NB4 (cell line): Measurements from ENCODE around the gene CAPN12.
"Not testable (repeated sequence)": the region's sequence is repeated elsewhere in the genome, so short reads cannot be mapped to it uniquely, and the experiment has no call there.

ENCODE experiments used
- DNase-seq: peaks from one replicate; pipeline ENCODE4 v3.0.0; 2010; ENCODE audit warnings: low read depth
- H3K4me3 ChIP-seq: one replicate; pipeline ENCODE4 v1.5.1; 2011; ENCODE audit warnings: mild to moderate bottlenecking, low read depth, low read length, moderate library complexity
- MYC ChIP-seq: IDR thresholded peaks from 2 replicates; pipeline ENCODE4 v1.6.1; 2011; ENCODE audit warnings: low read depth, low read length
- POLR2A ChIP-seq: IDR thresholded peaks from 2 replicates; pipeline ENCODE4 v1.6.1; 2011; ENCODE audit warnings: mild to moderate bottlenecking; ENCODE audit not compliant: insufficient read length; ENCODE audit errors: extremely low read depth
- TF ChIP-seq, protein P1 (sequence below): IDR thresholded peaks from one replicate; pipeline ENCODE4 v1.5.1; 2012; ENCODE audit warnings: low read depth, low read length
- TF ChIP-seq, protein P2 (sequence below): IDR thresholded peaks from 2 replicates; pipeline ENCODE4 v1.6.1; 2011; ENCODE audit warnings: low read depth, low read length

CAPN12 gene, protein sequence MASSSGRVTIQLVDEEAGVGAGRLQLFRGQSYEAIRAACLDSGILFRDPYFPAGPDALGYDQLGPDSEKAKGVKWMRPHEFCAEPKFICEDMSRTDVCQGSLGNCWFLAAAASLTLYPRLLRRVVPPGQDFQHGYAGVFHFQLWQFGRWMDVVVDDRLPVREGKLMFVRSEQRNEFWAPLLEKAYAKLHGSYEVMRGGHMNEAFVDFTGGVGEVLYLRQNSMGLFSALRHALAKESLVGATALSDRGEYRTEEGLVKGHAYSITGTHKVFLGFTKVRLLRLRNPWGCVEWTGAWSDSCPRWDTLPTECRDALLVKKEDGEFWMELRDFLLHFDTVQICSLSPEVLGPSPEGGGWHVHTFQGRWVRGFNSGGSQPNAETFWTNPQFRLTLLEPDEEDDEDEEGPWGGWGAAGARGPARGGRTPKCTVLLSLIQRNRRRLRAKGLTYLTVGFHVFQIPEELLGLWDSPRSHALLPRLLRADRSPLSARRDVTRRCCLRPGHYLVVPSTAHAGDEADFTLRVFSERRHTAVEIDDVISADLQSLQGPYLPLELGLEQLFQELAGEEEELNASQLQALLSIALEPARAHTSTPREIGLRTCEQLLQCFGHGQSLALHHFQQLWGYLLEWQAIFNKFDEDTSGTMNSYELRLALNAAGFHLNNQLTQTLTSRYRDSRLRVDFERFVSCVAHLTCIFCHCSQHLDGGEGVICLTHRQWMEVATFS

DNA sequence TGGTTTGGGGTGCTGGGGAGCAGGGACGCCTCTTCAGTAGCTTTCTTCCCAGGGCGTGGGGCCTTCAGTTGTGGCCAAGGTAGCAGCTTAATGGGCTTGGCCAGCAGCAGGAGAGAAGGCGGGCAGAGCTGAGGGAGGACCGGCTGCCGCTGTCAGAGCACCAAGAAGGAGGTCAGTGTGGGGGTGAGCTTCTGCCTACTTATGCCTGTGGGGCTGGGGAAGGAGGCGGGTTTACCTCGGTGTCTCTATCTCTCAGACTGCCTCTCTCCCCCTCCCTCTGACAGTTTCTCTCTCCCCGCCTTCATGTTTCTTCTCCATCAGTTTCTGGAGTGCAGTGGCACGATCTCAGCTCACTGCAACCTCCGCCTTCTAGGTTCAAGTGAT, at the start of gene CAPN12:
Gene CAPN12, minus strand, starts transcription at position 177 of the 384 bp plus-strand sequence. CDS start 309 bp downstream, outside the sequence.
- no peak for DNase-seq
- H3K4me3 ChIP-seq = no peak within 1 kb of the TSS
- TF ChIP-seq, protein P1, sequence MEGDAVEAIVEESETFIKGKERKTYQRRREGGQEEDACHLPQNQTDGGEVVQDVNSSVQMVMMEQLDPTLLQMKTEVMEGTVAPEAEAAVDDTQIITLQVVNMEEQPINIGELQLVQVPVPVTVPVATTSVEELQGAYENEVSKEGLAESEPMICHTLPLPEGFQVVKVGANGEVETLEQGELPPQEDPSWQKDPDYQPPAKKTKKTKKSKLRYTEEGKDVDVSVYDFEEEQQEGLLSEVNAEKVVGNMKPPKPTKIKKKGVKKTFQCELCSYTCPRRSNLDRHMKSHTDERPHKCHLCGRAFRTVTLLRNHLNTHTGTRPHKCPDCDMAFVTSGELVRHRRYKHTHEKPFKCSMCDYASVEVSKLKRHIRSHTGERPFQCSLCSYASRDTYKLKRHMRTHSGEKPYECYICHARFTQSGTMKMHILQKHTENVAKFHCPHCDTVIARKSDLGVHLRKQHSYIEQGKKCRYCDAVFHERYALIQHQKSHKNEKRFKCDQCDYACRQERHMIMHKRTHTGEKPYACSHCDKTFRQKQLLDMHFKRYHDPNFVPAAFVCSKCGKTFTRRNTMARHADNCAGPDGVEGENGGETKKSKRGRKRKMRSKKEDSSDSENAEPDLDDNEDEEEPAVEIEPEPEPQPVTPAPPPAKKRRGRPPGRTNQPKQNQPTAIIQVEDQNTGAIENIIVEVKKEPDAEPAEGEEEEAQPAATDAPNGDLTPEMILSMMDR = no peak
- TF ChIP-seq MYC = no peak
- TF ChIP-seq POLR2A = no peak
- TF ChIP-seq, protein P2, sequence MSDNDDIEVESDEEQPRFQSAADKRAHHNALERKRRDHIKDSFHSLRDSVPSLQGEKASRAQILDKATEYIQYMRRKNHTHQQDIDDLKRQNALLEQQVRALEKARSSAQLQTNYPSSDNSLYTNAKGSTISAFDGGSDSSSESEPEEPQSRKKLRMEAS = no peak

DNA sequence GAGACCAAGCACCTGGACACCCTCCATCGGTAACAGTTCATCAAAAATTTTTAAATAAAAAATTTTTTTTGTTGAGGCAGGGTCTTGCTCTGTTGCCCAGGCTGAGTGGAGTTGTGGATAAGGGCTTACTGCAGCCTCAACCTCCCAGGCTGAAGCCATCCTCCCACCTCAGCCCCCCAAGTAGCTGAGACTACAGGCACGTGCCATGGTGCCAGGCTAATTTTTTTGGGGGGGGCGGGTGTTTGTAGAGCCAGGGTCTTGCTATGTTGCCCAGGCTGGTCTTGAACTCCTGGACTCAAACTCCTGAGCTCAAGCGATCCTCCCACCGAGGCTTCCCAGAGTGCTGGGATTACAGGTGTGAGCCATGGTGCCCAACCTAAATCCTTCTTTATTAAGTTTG, 49.4 kb upstream of the CAPN12 start:
- TF ChIP-seq, protein P2 = no peak
- TF ChIP-seq MYC (no peak), POLR2A (no peak)
- TF ChIP-seq, protein P1 = no peak
- DNase-seq = no peak
- no peak overlapping the region for H3K4me3 ChIP-seq

DNA sequence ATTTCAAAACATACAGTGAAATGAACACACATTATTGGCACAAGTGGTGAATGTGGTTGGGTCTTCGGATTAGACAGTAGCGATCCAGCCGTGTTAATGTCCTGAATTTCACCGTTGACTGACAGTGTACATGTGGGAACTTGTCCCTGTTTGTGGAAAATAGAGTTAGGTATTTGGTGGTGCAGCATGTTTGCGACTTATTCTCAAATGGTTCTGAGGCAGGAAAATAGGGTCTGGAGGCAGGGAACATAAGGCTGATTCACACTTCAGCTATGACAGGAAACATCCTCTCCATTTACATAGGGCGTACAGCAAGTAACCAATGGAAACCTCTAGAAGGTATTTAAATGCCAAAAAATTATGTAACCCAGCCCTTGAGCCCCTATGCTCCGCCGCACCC, 48.9 kb upstream of the CAPN12 start:
- TF ChIP-seq POLR2A (no peak), MYC (no peak)
- TF ChIP-seq, protein P1 = no peak
- TF ChIP-seq, protein P2 = no peak
- DNase-seq = no peak
- H3K4me3 ChIP-seq = no peak overlapping the region

DNA sequence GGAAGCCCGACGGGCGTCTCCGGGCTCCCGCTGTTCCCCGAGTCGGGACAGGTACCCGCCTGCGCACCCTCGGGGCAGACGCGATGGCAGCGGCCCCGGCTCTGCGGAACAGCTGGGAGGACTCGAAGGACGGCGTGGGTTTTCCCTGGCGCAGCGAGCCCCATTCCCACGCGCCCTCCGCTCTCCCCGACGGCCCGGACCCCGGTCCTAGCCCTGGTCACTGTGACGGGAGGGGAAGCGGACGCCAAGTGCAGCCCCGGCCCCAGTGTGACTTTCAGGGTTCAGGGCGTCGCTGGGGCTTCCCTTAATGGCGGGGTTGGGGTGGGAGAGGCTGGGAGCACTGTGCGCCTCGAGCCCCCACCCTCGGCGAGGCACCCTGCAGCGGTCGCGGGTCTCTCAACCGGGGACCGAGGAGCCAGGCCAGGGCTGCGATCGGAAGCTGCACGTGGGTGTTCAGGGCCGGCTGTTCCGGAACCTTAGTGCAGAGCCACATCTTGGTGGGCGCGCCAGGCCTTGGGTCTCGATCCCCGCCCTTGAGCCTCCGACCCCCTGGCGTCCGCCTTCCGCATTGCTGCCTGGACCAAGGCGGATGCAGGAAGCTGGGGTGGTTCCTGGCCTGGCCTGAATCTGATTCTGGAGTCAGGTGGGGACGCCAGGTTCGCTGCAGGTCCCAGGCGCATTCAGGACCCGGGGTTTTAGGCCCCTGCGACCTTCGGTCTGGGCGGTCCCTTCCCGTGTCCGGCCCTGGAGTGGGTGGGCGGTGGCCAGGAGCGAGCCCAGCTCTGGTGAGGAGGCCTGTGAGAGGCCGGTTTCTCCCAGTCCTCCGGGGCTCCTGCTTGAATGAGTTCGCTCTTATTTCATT, 48.2 kb upstream of the CAPN12 start:
- H3K4me3 ChIP-seq = no peak overlapping the region
- DNase-seq = no peak
- TF ChIP-seq, protein P2 = no peak
- no peak for TF ChIP-seq MYC
- TF ChIP-seq POLR2A = no peak
- TF ChIP-seq, protein P1 = no peak

DNA sequence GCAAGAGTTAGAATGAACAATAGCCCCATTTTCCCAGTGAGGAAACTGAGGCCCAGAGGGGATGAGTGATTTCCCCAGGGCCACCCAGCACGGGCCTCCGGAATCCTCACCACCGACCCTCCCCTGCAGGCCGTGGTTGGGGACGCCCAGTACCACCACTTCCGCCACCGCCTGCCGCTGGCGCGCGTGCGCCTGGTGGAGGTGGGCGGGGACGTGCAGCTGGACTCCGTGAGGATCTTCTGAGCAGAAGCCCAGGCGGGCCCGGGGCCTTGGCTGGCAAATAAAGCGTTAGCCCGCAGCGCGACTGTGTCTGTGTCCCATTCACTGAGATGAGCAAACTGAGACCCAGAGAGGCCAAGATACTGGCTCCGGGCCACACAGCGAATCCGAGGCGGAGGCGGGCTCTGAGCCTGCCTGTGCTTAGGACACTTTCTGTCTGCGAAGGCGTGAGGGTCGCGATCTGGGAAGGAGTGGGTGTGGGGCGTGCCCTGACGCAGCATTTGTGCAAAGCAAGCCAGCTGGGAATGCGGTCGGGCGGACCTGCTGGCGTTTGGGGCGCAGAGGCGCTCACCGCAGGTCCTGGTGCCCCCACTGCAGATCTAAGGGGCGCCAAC, 47.3 kb upstream of the CAPN12 start:
- not testable (repeated sequence) for DNase-seq, H3K4me3 ChIP-seq

DNA sequence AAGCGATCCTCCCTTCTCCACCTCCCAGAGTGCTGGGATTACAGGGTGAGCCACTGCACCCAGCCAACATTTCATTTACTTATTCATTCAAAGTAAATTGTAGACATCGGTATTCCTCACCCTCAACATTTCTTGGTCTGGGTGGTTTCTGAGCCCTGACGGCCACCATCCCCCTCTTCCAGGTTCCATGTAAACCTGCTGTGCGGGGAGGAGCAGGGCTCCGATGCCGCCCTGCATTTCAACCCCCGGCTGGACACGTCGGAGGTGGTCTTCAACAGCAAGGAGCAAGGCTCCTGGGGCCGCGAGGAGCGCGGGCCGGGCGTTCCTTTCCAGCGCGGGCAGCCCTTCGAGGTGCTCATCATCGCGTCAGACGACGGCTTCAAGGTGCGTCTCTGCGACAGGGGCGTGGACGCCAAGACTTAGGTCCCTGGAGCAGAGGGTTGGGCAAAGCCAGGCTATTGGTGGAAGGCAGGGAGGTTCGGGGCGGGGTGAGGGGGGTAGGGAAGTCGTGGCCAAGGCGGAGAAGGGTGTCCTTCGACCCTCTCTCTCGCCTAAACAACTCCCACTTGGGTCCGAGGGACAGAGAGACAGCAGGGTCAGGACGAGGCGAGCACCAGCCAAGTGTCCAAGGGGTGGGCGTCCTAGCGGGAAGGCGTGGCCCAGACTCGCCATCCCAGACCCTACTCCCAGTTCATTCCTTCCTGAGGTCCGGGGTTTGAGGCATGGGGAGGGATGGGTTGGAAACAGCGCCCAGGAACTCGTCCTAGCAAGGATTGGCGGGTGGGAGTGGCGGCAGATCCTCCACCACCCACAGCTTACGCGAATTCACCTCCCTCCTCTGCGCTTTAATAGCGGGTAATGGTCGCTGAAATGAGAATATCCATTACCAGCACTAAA, 46.5 kb upstream of the CAPN12 start:
- not testable (repeated sequence) for DNase-seq, H3K4me3 ChIP-seq
